ENCODE measurements around the gene EXOC6B. TPM values are rescaled to one million over a fixed set of nuclear protein-coding genes. Genes with fewer than 3 reads are reported as not detected.

EXOC6B gene
- total RNA-seq, 1 experiment from 2014 or later, result 40.1 TPM

DNA sequence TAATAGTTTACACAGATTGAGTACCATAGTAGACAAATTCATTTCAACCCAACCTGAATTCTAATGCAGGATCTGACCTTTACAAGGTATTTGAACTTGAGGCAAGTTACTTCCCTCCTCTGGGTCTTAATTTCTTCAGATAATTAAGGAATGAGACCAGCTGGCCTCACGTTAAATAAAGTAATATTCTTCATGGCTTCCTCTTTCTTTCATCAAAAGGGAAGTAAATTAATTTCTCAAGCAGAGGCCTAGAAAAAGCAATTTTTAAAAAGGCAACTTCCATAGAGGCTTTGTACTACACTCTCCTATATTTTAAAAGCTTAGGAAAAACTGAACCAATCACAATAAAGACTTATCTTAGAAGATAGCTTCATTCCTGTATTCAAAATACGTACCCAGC is 109.2 kb downstream of the EXOC6B start:
- H3K56ac ChIP-seq (ENCODE audit: insufficient read length, low read depth, low read length), result no peak overlapping the region
- H4K20me1 ChIP-seq (ENCODE audit: control insufficient read depth, insufficient read depth, insufficient read length), result no peaks in the 10 kb centered on the region
- H3K9me3 ChIP-seq (ENCODE audit: control insufficient read depth, low read depth, low read length), result no peaks in the 10 kb centered on the region
- Mint-ChIP-seq H3K36me3 (ENCODE audit: insufficient read depth in 1 of 3, low read depth in 3 of 3) (peaks cover 0 to 8% (median 1%) of the 10 kb centered on the region in 3 experiments; a peak in 2 of 7 replicates), H3K4me3 (no peak overlapping the region), H3K9me3 (no peaks in the 10 kb centered on the region), H3K27me3 (ENCODE audit: low read depth) (no peaks in the 10 kb centered on the region), H3K27ac (no peak overlapping the region), H3K4me1 (peaks cover 20 to 22% of the 10 kb centered on the region in 2 experiments)
- no peak overlapping the region for H3K4ac ChIP-seq (ENCODE audit: low read depth, low read length)
- no peaks in the 10 kb centered on the region for H3K79me1 ChIP-seq (ENCODE audit: insufficient read depth, low read depth, low read length, poor library complexity, severe bottlenecking)
- H3K27ac ChIP-seq (ENCODE audit: insufficient read length, low read depth, low read length), result no peak overlapping the region
- no peak overlapping the region for H3K23ac ChIP-seq (ENCODE audit: insufficient read length, low read depth, low read length)
- no peak for DNase-seq
- H2BK20ac ChIP-seq (ENCODE audit: low read depth, low read length, poor library complexity, severe bottlenecking), result no peak overlapping the region
- H4K8ac ChIP-seq (replicated peaks; ENCODE audit: insufficient read length, low read depth, low read length), result no peak overlapping the region
- WGBS (ENCODE audit: extremely low coverage, insufficient read length, low lambda C conversion rate), result no CpG with 5 or more reads among the region's 2 CpGs
- no peak overlapping the region for H4K5ac ChIP-seq (ENCODE audit: insufficient read length, low read depth, low read length)
- no peak overlapping the region for H3K4me2 ChIP-seq (ENCODE audit: insufficient read depth, insufficient read length, low read length)
- no peaks in the 10 kb centered on the region for H3K27me3 ChIP-seq (ENCODE audit: insufficient read depth, low read length)
- no peak overlapping the region for H3K9ac ChIP-seq (ENCODE audit: extremely low read depth, insufficient read length, low read length)
- no peak overlapping the region for H2BK5ac ChIP-seq (ENCODE audit: insufficient read length, low read length)
- TF ChIP-seq, protein P1, sequence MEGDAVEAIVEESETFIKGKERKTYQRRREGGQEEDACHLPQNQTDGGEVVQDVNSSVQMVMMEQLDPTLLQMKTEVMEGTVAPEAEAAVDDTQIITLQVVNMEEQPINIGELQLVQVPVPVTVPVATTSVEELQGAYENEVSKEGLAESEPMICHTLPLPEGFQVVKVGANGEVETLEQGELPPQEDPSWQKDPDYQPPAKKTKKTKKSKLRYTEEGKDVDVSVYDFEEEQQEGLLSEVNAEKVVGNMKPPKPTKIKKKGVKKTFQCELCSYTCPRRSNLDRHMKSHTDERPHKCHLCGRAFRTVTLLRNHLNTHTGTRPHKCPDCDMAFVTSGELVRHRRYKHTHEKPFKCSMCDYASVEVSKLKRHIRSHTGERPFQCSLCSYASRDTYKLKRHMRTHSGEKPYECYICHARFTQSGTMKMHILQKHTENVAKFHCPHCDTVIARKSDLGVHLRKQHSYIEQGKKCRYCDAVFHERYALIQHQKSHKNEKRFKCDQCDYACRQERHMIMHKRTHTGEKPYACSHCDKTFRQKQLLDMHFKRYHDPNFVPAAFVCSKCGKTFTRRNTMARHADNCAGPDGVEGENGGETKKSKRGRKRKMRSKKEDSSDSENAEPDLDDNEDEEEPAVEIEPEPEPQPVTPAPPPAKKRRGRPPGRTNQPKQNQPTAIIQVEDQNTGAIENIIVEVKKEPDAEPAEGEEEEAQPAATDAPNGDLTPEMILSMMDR (conservative IDR thresholded peaks at IDR 0.05), result no peak
- H3T11ph ChIP-seq (ENCODE audit: low read length), result no peak overlapping the region
- no peak overlapping the region for H3K18ac ChIP-seq (ENCODE audit: insufficient read length, low read depth, low read length)
- H4K91ac ChIP-seq (ENCODE audit: insufficient read length, low read depth, low read length), result no peak overlapping the region
- no peak overlapping the region for H2BK120ac ChIP-seq (ENCODE audit: low read depth, low read length, poor library complexity, severe bottlenecking)
- no peak overlapping the region for H3K14ac ChIP-seq (ENCODE audit: insufficient read depth, low read length)
- no peak overlapping the region for H2AK5ac ChIP-seq (ENCODE audit: insufficient read length, low read length)
- H2BK12ac ChIP-seq (ENCODE audit: insufficient read length, low read depth, low read length), result no peak overlapping the region
- no peaks in the 10 kb centered on the region; the same call in 1 of the 2 replicates for H3K4me1 ChIP-seq (ENCODE audit: insufficient read depth, low read length)
- no peaks in the 10 kb centered on the region for H3K79me2 ChIP-seq (ENCODE audit: insufficient read depth, low read length)
- H3K23me2 ChIP-seq (ENCODE audit: insufficient read length, low read depth, low read length, poor library complexity, severe bottlenecking), result no peaks in the 10 kb centered on the region
- no peak overlapping the region for H2AFZ ChIP-seq (ENCODE audit: low read length)
- no peak overlapping the region for H2BK15ac ChIP-seq (ENCODE audit: low read depth, low read length)
